Measurements from ENCODE around the gene TMED1. TPM values are rescaled to one million over a fixed set of nuclear protein-coding genes. Genes with fewer than 3 reads are reported as not detected.

Gene TMED1
- total RNA-seq, 2 experiments from 2014 or later, result 8.6 to 11.2 TPM

DNA sequence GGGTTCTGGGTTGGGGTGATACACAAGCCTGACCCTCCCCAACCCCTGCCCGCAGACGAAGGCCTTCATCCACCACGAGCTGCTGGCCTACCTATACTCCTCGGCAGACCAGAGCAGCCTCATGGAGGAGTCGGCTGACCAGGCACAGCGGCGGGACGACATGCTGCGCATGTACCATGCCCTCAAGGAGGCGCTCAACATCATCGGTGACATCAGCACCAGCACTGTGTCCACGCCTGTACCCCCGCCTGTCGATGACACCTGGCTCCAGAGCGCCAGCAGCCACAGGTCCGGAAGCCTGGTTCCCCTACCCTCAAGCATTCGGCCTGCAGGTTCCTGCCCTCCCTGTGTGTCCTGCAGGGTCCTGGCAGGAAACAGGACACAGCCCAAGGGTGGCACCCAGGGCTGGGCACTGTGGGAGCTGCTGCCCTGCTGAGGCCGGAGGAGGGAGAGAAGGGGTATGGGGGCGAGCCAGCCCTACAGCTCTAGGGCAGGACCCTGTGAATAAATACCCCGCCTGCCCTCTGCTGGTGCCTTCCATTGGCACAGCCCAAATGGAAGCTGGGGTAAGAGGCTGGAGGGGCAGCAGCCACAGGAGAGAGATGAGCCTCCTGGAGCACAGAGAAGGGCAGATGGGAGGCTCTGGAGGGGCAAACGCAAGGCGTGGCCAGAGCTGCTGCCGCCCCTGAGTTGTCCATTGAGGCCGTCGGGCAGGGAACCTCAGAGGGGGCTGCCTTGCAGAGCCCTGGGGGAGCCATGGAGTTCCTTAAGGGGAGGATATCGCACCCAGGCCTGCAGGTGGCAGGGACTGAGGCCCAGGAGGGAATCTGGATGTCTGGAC, 6.8 kb downstream of the TMED1 start:
- ChIA-PET POLR2A (interaction anchor here (0.7 kb wide), 1 partner anchor 26 kb away, joined by 3 read pairs; no protein-coding TSS in a partner anchor), CTCF (interaction anchor here (0.5 to 1.9 kb wide), 4 partner anchors 35 to 112 kb away, joined by 3 to 8 read pairs (median 3); partner anchors contain the start of gene DNM2)
- Mint-ChIP-seq H3K27ac (no peak overlapping the region), H3K9me3 (no peaks in the 10 kb centered on the region), H3K4me1 (no peaks in the 10 kb centered on the region), H3K4me3 (no peak overlapping the region), H3K36me3 (ENCODE audit: low read depth) (peaks cover 26% of the 10 kb centered on the region), H3K27me3 (no peaks in the 10 kb centered on the region)
- no peak for DNase-seq

DNA sequence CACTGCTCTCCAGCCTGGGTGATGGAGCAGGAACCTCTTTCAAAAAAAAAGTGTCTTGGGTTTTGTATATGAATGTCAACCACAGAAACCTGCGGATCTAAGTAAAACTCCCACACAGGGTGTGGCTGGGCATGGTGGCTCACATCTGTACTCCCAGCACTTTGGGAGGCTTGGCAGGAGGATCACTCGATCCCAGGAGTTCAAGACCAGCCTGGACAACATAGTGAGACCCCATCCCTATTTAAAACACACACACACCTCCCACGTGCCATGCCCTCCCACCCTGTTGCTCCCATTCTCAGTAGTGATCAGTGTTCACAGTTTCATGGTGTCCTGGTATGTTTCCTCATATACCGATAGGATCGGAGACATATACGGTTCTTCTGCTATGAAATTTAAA, 9.2 kb downstream of the TMED1 start:
- Mint-ChIP-seq H3K4me3 (no peak overlapping the region), H3K4me1 (no peaks in the 10 kb centered on the region), H3K27me3 (no peaks in the 10 kb centered on the region), H3K9me3 (no peaks in the 10 kb centered on the region), H3K36me3 (ENCODE audit: low read depth) (peaks cover 29% of the 10 kb centered on the region), H3K27ac (peak overlapping the region; percentile 14)
- POLR2A ChIA-PET, result interaction anchor here (0.6 kb wide), 1 partner anchor 12 kb away, joined by 3 read pairs; no protein-coding TSS in a partner anchor
- no peak for DNase-seq
- CTCF ChIA-PET, result interaction anchor here (1.3 kb wide), 2 partner anchors 37 to 109 kb away, joined by 3 to 5 read pairs; partner anchors contain the start of gene DNM2

DNA sequence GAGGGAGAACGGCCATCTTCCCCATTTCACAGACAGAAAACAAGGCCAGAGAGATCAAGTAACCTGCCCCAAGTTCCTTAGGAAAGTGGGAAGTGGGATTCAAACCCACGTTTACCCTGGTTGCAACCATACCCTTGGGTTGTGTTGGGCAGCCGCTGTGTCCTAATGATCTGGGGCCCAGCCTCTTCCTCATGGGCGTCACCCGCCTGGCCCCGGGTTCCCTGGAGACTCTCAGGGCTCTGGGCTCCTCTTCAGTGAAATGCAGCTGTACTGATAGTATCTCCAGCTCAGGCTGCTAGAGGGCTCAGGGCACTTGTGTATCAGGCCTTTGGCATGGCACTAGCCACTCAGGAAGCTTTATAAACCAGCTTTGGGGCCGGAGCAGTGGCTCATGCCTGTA, 9.8 kb downstream of the TMED1 start:
- POLR2A ChIA-PET, result interaction anchor here (0.6 kb wide), 1 partner anchor 12 kb away, joined by 3 read pairs; no protein-coding TSS in a partner anchor
- H3K36me3 Mint-ChIP-seq (ENCODE audit: low read depth), result peaks cover 34% of the 10 kb centered on the region
- no peak overlapping the region for H3K27ac Mint-ChIP-seq
- no peak for DNase-seq
- no peaks in the 10 kb centered on the region for H3K27me3 Mint-ChIP-seq
- H3K9me3 Mint-ChIP-seq, result no peaks in the 10 kb centered on the region
- H3K4me3 Mint-ChIP-seq, result no peak overlapping the region
- peaks cover under 1% of the 10 kb centered on the region for H3K4me1 Mint-ChIP-seq
- CTCF ChIA-PET, result interaction anchor here (1.3 kb wide), 2 partner anchors 38 to 109 kb away, joined by 3 to 5 read pairs; partner anchors contain the start of gene DNM2

DNA sequence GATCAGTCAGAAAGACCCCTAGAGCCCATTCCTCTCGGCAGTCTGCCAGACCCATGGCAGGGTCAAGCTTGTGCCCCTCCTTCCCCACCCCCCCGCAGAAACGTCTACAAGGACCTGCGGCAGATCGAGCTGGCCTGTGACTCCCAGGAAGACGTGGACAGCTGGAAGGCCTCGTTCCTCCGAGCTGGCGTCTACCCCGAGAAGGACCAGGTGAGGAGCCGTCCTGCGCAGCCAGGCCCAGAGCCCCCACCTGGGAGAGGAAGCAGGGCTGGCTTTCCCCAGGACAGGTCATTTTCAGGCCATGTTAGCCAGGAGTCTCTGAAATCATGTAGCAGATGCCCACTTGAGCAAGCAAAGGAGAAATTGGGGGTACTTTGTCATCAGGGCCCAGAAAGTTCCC, 12.3 kb downstream of the TMED1 start:
- POLR2A ChIA-PET, result no interaction called here
- peaks cover 55% of the 10 kb centered on the region for H3K36me3 Mint-ChIP-seq (ENCODE audit: low read depth)

DNA sequence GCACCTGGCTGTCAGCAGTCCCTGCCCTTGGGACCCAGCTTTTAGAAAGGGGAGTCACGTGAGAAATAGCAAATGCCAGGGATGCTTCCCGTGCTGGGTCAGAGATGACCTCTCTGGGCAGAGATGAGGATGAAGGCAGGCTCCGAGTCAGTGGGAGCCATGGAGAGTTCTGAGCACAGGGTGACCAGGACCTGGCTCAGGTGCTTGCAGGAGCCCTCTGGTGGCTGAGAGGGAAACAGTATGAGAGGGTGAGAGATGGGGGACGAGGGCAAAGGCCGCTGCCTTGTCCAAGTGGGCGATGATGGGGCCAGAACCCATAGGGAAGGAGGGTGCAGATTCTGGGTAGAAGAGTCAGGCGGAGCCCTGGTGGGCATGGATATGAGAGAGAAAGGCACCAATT, 15.8 kb downstream of the TMED1 start:
- ChIA-PET CTCF (interaction anchor here (0.8 to 4.2 kb wide), 8 partner anchors 11 to 102 kb away, joined by 3 to 22 read pairs (median 4); partner anchors contain the start of genes DNM2 and TMED1), POLR2A (no interaction called here)
- DNase-seq, result no peak
- Mint-ChIP-seq H3K27ac (no peak overlapping the region), H3K36me3 (ENCODE audit: low read depth) (peaks cover 45% of the 10 kb centered on the region), H3K4me3 (no peak overlapping the region), H3K9me3 (no peaks in the 10 kb centered on the region), H3K4me1 (peaks cover 15% of the 10 kb centered on the region), H3K27me3 (no peaks in the 10 kb centered on the region)

More for the DNA sequence above, 12.3 kb downstream of the TMED1 start:
- no peaks in the 10 kb centered on the region for H3K27me3 Mint-ChIP-seq
- no peaks in the 10 kb centered on the region for H3K9me3 Mint-ChIP-seq
- no peak overlapping the region for H3K27ac Mint-ChIP-seq
- peaks cover 15% of the 10 kb centered on the region for H3K4me1 Mint-ChIP-seq
- no peak overlapping the region for H3K4me3 Mint-ChIP-seq
- no peak for DNase-seq
- CTCF ChIA-PET, result interaction anchor here (0.7 to 4.2 kb wide), 2 partner anchors 40 to 106 kb away, joined by 3 to 22 read pairs; partner anchors contain the start of gene DNM2

DNA sequence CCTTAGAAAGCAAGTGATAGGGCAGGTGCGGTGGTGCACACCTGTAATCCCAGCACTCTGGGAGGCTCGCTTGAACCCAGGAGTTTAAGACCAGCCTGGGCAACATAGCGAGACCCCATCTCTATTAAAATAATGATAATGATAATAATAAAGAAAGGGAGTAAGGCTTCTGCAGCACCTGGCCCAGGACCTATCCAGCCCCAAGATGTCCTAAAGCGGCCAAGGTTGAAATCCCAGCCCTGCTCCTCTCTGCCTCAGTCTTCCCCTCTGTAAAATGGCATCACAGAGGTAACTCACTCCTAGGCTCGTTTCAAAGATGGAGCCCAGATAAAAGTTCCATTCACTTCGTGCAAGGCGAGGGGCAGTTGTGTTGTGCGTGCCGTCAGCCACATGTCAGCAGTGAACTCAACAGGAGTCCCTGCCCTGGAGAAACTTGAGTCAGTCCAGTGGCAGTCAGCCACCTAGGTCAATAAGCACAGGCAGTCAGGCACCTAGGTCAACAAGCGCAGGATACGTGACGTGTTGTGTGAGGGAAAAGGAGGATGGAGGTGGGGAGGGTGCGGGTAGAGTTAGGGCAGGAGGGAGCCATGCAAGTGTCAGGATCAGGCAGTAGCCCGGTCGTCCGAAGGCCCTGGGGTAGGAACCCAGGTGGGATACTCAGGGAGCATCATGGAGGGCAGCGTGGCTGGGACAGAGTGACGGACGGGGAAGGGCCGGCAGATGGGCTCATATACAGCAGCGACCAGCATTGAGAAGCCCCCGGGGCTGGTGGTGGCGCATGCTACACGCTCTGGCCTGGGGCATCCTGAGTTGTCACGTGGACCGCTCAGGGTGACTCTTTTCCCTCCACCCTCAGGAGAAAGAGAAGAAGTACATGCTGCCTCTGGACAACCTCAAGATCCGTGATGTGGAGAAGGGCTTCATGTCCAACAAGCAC, 16.6 kb downstream of the TMED1 start:
- POLR2A ChIA-PET, result no interaction called here
- Mint-ChIP-seq H3K27me3 (no peaks in the 10 kb centered on the region), H3K4me3 (no peak overlapping the region), H3K27ac (peak overlapping the region; percentile 64), H3K36me3 (ENCODE audit: low read depth) (peaks cover 47% of the 10 kb centered on the region), H3K4me1 (peaks cover 15% of the 10 kb centered on the region), H3K9me3 (no peaks in the 10 kb centered on the region)
- CTCF ChIA-PET, result interaction anchor here (0.7 to 4.2 kb wide), 5 partner anchors 12 to 102 kb away, joined by 3 to 22 read pairs (median 4); partner anchors contain the start of gene DNM2
- DNase-seq, result no peak

DNA sequence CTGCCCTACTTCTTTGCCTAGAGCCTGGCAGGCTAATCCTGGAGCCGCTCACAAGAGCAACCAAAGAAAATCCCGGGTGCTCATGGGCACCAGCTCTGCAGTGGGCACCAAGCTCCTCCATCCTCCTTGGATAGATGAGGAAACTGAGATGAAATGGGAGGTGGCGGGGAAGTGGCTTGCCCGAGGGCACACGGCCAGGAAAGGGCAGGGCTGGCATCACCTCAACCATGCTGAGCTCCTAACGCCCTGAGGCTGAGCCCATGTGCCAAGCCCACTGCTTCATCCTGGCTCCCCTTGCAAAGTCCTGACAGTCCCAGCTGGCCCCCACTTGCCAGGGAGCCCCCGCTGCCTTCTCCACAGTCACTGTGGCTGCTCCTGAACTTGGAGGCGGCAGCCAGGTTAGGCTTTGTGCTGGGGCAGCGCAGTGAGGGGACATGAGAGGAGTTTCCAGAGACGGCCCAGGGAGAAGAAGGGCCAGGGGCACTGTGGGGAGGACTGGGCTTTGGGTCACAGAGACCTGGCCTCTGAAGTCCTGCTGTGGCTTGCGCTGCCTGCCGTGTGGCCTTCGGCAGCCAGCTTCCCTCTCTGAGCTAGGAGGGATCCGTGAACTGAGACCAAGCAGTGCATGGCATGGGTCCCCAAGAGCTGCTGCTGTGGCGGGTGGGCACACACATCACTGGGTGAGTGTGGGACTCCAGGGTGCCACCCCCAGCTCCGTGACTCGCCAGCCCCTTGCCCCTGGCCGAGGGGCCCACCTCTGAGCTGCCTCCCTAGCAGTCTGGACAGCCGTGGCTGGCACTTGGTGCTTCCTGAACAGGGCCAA, 17.5 kb downstream of the TMED1 start:
- Mint-ChIP-seq H3K27me3 (no peaks in the 10 kb centered on the region), H3K4me1 (peaks cover 15% of the 10 kb centered on the region), H3K36me3 (ENCODE audit: low read depth) (peaks cover 39% of the 10 kb centered on the region), H3K4me3 (no peak overlapping the region), H3K27ac (no peak overlapping the region), H3K9me3 (no peaks in the 10 kb centered on the region)
- DNase-seq, result no peak
- POLR2A ChIA-PET, result no interaction called here
- CTCF ChIA-PET, result interaction anchor here (0.7 to 1.5 kb wide), 2 partner anchors 12 to 54 kb away, joined by 3 to 7 read pairs; no protein-coding TSS in a partner anchor

DNA sequence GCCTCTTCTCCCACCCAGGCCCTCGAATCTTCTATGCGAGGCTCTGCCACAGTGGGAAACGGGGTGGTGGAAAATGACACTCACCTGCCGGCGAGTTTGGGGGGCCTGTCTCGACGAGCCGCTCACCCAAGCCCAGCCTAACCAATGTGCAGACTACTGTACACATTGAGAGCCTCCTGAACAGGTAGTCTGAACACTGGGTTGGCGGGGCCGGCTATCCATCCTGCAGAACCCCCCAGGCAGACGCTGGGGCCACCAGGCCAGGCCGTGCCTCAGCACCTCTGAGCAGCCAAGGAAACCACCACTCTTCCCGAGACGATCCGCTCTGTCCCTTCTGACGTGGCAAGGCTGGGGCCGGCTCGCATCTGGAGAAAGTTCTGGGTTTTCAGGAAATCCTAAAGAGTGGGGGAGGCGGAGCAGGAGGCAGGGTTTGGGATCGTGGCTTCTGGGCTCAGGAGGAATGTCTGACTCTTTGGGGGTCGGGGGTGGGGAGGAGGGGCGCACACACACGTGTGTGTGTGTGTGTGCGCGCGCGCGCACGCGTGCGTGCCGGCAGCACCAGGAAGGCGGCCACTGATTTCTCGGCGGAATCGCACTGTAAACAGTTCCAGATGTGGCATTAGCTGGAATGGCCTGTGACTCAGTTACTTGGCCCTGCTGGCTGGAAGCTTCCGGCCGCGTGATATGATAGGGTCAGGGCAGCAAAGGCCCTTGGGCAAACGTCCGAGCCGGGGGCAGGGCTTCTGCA, 18.5 kb downstream of the TMED1 start:
- Mint-ChIP-seq H3K27ac (no peak overlapping the region), H3K4me1 (peaks cover 21% of the 10 kb centered on the region), H3K4me3 (no peak overlapping the region), H3K9me3 (no peaks in the 10 kb centered on the region), H3K27me3 (no peaks in the 10 kb centered on the region), H3K36me3 (ENCODE audit: low read depth) (peaks cover 44% of the 10 kb centered on the region)
- ChIA-PET POLR2A (no interaction called here), CTCF (interaction anchor here (1.5 kb wide), 1 partner anchor 11 kb away, joined by 7 read pairs; no protein-coding TSS in a partner anchor)
- DNase-seq, result no peak

DNA sequence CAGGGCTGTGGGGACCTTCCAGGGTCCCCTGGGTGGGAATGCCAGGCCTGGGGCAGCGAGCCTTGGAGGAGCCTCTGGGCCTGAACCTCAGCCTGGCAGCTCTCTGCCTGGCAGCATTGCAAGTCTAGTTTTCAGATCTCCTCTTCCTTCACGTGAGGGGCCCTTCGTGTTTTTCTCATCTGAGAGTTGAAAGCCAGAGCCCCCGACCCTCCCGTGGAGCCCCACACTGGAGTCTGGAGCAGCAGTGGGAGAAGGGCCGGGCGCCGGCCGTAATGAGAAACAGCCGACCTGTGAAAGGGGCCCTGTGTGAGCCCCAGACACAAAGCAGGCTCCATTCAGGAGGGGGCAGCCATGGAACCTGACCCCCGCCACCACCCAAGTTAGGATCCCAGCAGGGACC, 19.3 kb downstream of the TMED1 start:
- Mint-ChIP-seq H3K4me3 (no peak overlapping the region), H3K36me3 (ENCODE audit: low read depth) (peaks cover 38% of the 10 kb centered on the region), H3K27me3 (no peaks in the 10 kb centered on the region), H3K27ac (peak overlapping the region; percentile 41), H3K9me3 (no peaks in the 10 kb centered on the region), H3K4me1 (peaks cover 21% of the 10 kb centered on the region)
- ChIA-PET CTCF (no interaction called here), POLR2A (no interaction called here)
- DNase-seq, result no peak

DNA sequence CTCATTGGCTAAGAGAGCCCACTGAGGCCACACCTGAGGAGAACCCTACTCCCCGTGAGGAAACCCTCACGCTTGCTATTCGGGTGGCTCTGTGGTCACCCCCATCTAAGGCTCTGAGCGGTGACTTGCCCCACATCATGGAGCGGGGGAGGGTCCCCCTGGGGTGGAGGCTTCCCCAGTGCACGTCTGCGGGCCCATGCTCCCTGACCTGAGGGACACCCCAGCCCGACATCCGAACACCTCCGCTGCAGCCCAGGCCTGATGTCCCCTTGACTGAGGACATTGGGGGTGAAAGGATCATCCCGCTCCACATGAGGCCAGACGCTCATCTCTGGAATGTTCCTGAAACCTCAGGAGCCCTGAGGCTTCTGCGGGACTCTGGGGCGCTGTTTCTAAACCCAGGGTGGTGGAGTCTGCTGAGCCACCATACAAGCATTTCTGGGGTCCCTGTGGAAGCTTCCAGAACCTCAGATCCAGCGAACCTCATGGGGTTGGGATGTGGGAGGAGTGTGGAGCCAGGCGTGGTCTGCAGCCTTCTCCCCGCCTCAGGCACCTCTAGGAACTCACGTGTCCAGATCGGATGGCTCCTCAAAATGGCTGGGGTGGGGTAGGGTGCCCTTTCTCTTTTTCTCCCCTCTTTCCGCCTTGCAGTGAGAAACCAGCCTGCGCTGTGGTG, 19.9 kb downstream of the TMED1 start:
- CTCF ChIA-PET, result interaction anchor here (0.6 kb wide), 1 partner anchor 11 kb away, joined by 5 read pairs; no protein-coding TSS in a partner anchor

DNA sequence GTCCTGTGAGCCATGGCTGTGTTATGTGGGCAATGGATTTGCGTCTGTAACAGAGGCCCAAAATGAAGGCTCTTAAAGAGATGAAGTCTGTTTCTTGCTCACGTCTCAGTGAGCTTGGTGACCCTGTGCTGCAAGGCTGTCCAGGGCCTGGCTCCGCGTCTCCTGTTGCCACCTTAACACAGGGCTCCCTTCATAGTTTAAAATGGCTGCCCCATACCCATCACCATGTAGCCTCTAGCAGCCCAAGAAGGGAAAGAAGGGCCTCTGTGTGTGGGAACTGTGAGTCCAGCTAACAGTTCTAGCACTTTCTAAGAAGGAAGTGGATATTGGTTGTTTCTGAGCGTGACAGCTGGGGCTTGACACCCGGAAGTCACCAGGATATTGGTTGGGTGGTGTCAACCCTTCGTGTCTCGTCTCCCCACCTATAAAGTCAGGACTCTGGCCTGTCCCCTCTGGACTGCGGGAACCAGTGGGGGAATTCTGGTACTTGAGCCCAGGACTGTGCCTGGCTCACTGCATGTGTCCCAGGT, 20.9 kb downstream of the TMED1 start:
- ChIA-PET POLR2A (no interaction called here), CTCF (interaction anchor here (0.6 to 0.7 kb wide), 3 partner anchors 10 to 84 kb away, joined by 3 to 5 read pairs (median 3); no protein-coding TSS in a partner anchor)
- Mint-ChIP-seq H3K4me1 (peaks cover 13% of the 10 kb centered on the region), H3K4me3 (no peak overlapping the region), H3K27ac (no peak overlapping the region), H3K27me3 (no peaks in the 10 kb centered on the region), H3K36me3 (ENCODE audit: low read depth) (peaks cover 24% of the 10 kb centered on the region), H3K9me3 (no peaks in the 10 kb centered on the region)
- DNase-seq, result no peak

More for the DNA sequence above, 19.9 kb downstream of the TMED1 start:
- H3K27ac Mint-ChIP-seq, result no peak overlapping the region
- no peak overlapping the region for H3K4me3 Mint-ChIP-seq
- peaks cover 19% of the 10 kb centered on the region for H3K4me1 Mint-ChIP-seq
- H3K9me3 Mint-ChIP-seq, result no peaks in the 10 kb centered on the region
- H3K27me3 Mint-ChIP-seq, result no peaks in the 10 kb centered on the region
- H3K36me3 Mint-ChIP-seq (ENCODE audit: low read depth), result peaks cover 33% of the 10 kb centered on the region
- DNase-seq, result no peak
- POLR2A ChIA-PET, result no interaction called here

Measured in activated CD4-positive, alpha-beta T cell treated with anti-CD3 and anti-CD28 coated beads, Interleukin-2, amount 10 ng/mL, durations not matched to agents 7 days and 5 days (primary cell).